HepG2 (cell line): ENCODE results near the gene ZNF578. TPM values are rescaled to one million over a fixed set of nuclear protein-coding genes. Genes with fewer than 3 reads are reported as not detected.

Source experiments
- ATAC-seq: fragments of 200-7000 bp; cut with Tn5 transposase; 3 replicates; pipeline ENCODE4 v1.9.1; 2020; ENCODE audit warnings: mild to moderate bottlenecking, moderate library complexity
- BruUV-seq: library from RNA; stranded (reverse); fragments of 400-500 nt; replicated peaks from 2 replicates; lab custom pipeline; 2021; lab: Mats Ljungman, UMichigan
- CTCF ChIA-PET: fragments of 300-600 bp; formaldehyde crosslinking; extraction: SDS; loops from one replicate; lab custom pipeline; 2021; ENCODE audit warnings: low total read pairs, inconsistent platforms, low intra/inter-chr PET ratio; lab: Yijun Ruan, JAX
- POLR2A ChIA-PET: fragments of 350-600 bp; sonication (Branson Sonifier 250); formaldehyde crosslinking; loops from one replicate; lab custom pipeline; 2020; ENCODE audit warnings: antibody characterized with exemption, inconsistent platforms; lab: Yijun Ruan, JAX
- DNase-seq: peaks from one replicate; pipeline ENCODE4 v3.0.0-alpha.2; 2015; ENCODE audit warnings: low spot score
- FAIRE-seq: peaks from 3 replicates; lab custom pipeline; 2011; peaks lifted over from hg19 to GRCh38; lab: Jason Lieb, UNC
- H2AFZ ChIP-seq: one replicate; pipeline ENCODE4 v1.6.1; 2011; ENCODE audit warnings: low read length, inconsistent platforms
- H3K27ac ChIP-seq: fragments of 300-600 bp; 3 replicates; pipeline ENCODE4 v1.8.0; 2011; ENCODE audit warnings: mixed run types, mild to moderate bottlenecking, mixed read lengths, low read length, inconsistent platforms; ENCODE audit not compliant: insufficient read depth; ENCODE audit errors: extremely low read length
- H3K27me3 ChIP-seq, 2 experiments: fragments of 200-600 bp in 1 of 2; 2 replicates in 1 of 2; 3 replicates in 1 of 2; pipeline versions ENCODE4 v1.6.0 to v1.8.0; 2011; ENCODE audit warnings: low read length in 2 of 2, mild to moderate bottlenecking in 2 of 2, moderate library complexity in 2 of 2, inconsistent platforms in 1 of 2; ENCODE audit not compliant: insufficient read depth in 2 of 2, control insufficient read depth in 1 of 2
- H3K36me3 ChIP-seq, 2 experiments: fragments of 200-600 bp in 1 of 2; replicated peaks in 1 of 2; 2 replicates in 1 of 2; 3 replicates in 1 of 2; pipeline versions ENCODE4 v1.5.1 to v1.8.0; 2011; ENCODE audit warnings: low read length in 2 of 2, inconsistent platforms in 1 of 2; ENCODE audit not compliant: insufficient read depth in 2 of 2, control insufficient read depth in 1 of 2
- H3K4me1 ChIP-seq: 2 replicates; pipeline ENCODE4 v1.5.1; 2012; ENCODE audit warnings: low read length, inconsistent platforms; ENCODE audit not compliant: insufficient read depth
- H3K4me2 ChIP-seq: 2 replicates; pipeline ENCODE4 v1.6.0; 2011; ENCODE audit warnings: low read depth, low read length, inconsistent platforms
- H3K4me3 ChIP-seq, 3 experiments: fragments of 200-600 bp in 1 of 3; sonication (generic), shearing (Covaris generic) in 1 of 3; replicated peaks in 1 of 3; 2 replicates each; pipeline ENCODE4 v1.5.1; 2011 to 2016; ENCODE audit warnings: low read length in 3 of 3, inconsistent platforms in 2 of 3, low read depth in 2 of 3, mild to moderate bottlenecking in 2 of 3, control low read depth in 1 of 3, mixed read lengths in 1 of 3; ENCODE audit not compliant: insufficient read depth in 1 of 3
- H3K79me2 ChIP-seq: one replicate; pipeline ENCODE4 v1.6.1; 2011; ENCODE audit warnings: low read length, inconsistent platforms; ENCODE audit not compliant: insufficient read depth
- H3K9ac ChIP-seq: 2 replicates; pipeline ENCODE4 v1.6.0; 2011; ENCODE audit warnings: mild to moderate bottlenecking, low read depth, low read length, inconsistent platforms; ENCODE audit not compliant: insufficient read depth
- H3K9me3 ChIP-seq: 2 replicates; pipeline ENCODE4 v1.5.1; 2012; ENCODE audit warnings: mild to moderate bottlenecking, low read length
- H4K20me1 ChIP-seq: 2 replicates; pipeline ENCODE4 v1.6.0; 2011; ENCODE audit warnings: inconsistent platforms, mild to moderate bottlenecking, low read length, moderate library complexity; ENCODE audit not compliant: insufficient read depth
- ARHGAP35 ChIP-seq: sonication (generic); formaldehyde crosslinking; IDR thresholded peaks from 2 replicates; pipeline ENCODE4 v1.9.0; 2022; ENCODE audit warnings: mild to moderate bottlenecking, inconsistent platforms, moderate library complexity, missing genetic modification reagents, borderline replicate concordance
- ATAD3A ChIP-seq: sonication (generic); formaldehyde crosslinking; IDR thresholded peaks from 2 replicates; pipeline ENCODE4 v1.4.0; 2020; ENCODE audit warnings: missing genetic modification reagents
- ATF7-NPFF ChIP-seq: sonication (generic); formaldehyde crosslinking; IDR thresholded peaks from 2 replicates; pipeline ENCODE4 v1.8.1; 2023; ENCODE audit warnings: mild to moderate bottlenecking, low read depth, missing genetic modification reagents, moderate library complexity
- FOXO1 ChIP-seq: sonication (generic); formaldehyde crosslinking; IDR thresholded peaks from 2 replicates; pipeline ENCODE4 v1.4.0; 2020; ENCODE audit warnings: missing genetic modification reagents
- GTF2F1 ChIP-seq: fragments of 150-350 bp; IDR thresholded peaks from 2 replicates; pipeline ENCODE4 v1.6.1; 2014; ENCODE audit warnings: low read length
- HNRNPK ChIP-seq: fragments of 200-400 bp; formaldehyde crosslinking; IDR thresholded peaks from 2 replicates; pipeline ENCODE4 v1.6.1; 2018; ENCODE audit warnings: low read length, low read depth, moderate library complexity, mild to moderate bottlenecking; ENCODE audit not compliant: poor library complexity, severe bottlenecking
- MAF1 ChIP-seq: sonication (generic); formaldehyde crosslinking; IDR thresholded peaks from 2 replicates; pipeline ENCODE4 v1.5.0; 2020; ENCODE audit warnings: missing genetic modification reagents, borderline replicate concordance
- NAIF1 ChIP-seq: sonication (generic); formaldehyde crosslinking; IDR thresholded peaks from 2 replicates; pipeline ENCODE4 v1.5.0; 2020; ENCODE audit warnings: mild to moderate bottlenecking, missing genetic modification reagents, borderline replicate concordance
- PAX8 ChIP-seq: sonication (generic); formaldehyde crosslinking; IDR thresholded peaks from 2 replicates; pipeline ENCODE4 v1.8.0; 2022; ENCODE audit warnings: mild to moderate bottlenecking, missing genetic modification reagents, borderline replicate concordance
- RNF2 ChIP-seq: fragments of 450-650 bp; conservative IDR thresholded peaks from 2 replicates; pipeline ENCODE4 v1.6.1; 2016; ENCODE audit warnings: low read depth
- ZKSCAN1 ChIP-seq: fragments of 150-350 bp; IDR thresholded peaks from 2 replicates; pipeline ENCODE4 v1.6.1; 2014; ENCODE audit warnings: low read length
- ZNF24 ChIP-seq: fragments of 450-650 bp; IDR thresholded peaks from 2 replicates; pipeline ENCODE4 v1.6.1; 2017; ENCODE audit warnings: antibody characterized with exemption, mild to moderate bottlenecking
- ZNF326 ChIP-seq: sonication (generic); formaldehyde crosslinking; IDR thresholded peaks from 2 replicates; pipeline ENCODE4 v1.4.0; 2020; ENCODE audit warnings: missing genetic modification reagents, borderline replicate concordance
- ZNF564 ChIP-seq: sonication (generic); formaldehyde crosslinking; IDR thresholded peaks from 2 replicates; pipeline ENCODE4 v1.8.1; 2023; ENCODE audit warnings: mild to moderate bottlenecking, missing genetic modification reagents
- ZNF598 ChIP-seq: sonication (generic); formaldehyde crosslinking; IDR thresholded peaks from 2 replicates; pipeline ENCODE4 v1.5.1; 2020; ENCODE audit warnings: mild to moderate bottlenecking, missing genetic modification reagents, borderline replicate concordance
- ZSCAN9 ChIP-seq: IDR thresholded peaks from 2 replicates; pipeline ENCODE4 v1.6.1; 2016; ENCODE audit warnings: borderline replicate concordance
- WGBS: methylation state at CpG from one replicate; pipeline ENCODE4 v1.1.6; 2017; ENCODE audit warnings: low lambda C conversion rate; 5-methylcytosine and 5-hydroxymethylcytosine counted together
- in situ Hi-C: cut with HindIII; loops from 2 replicates; pipeline ENCODE4 v1.10.0; 2017; ENCODE audit warnings: low pct_unique_long_range_greater_than_20kb; ENCODE audit not compliant: extremely low pct_ligation_motif_present
- intact Hi-C: fragments of 100-400 bp; cut with micrococcal nuclease; formaldehyde crosslinking; loops from one replicate; pipeline ENCODE4 v1.10.0; 2022; ENCODE audit not compliant: unreplicated experiment
- polyA plus RNA-seq, 8 experiments: library from polyadenylated mRNA; depleted of rRNA in 3 of 8; stranded (reverse) in 7 of 8; unstranded in 1 of 8; fragments of >200 nt; fragmentation: Illumina TruSeq in 4 of 8; extraction: Trizol in 4 of 8; gene quantifications; 2 replicates each; pipeline versions ENCODE4 v1.2.1 to v1.2.3, GENCODE V29; 2011 to 2016; ENCODE audit warnings: low read depth in 4 of 8, missing spikeins in 1 of 8, mixed read lengths in 1 of 8; ENCODE audit not compliant: insufficient read depth in 1 of 8
- total RNA-seq, 5 experiments: library from RNA; depleted of rRNA; stranded (reverse); fragments of >200 nt; fragmentation: Illumina TruSeq; extraction: Trizol; gene quantifications; 2 replicates each; pipeline ENCODE4 v1.2.3, GENCODE V29; 2016; ENCODE audit warnings: low read depth in 1 of 5
- TF ChIP-seq, protein P1 (sequence below): sonication (generic); formaldehyde crosslinking; IDR thresholded peaks from 2 replicates; pipeline ENCODE4 v1.8.1; 2023; ENCODE audit warnings: mild to moderate bottlenecking, missing genetic modification reagents, borderline replicate concordance
- TF ChIP-seq, protein P2 (sequence below): sonication (generic); formaldehyde crosslinking; IDR thresholded peaks from 2 replicates; pipeline ENCODE4 v1.5.0; 2020; ENCODE audit warnings: mild to moderate bottlenecking, missing genetic modification reagents
- TF ChIP-seq, protein P3 (sequence below): sonication (generic); formaldehyde crosslinking; IDR thresholded peaks from 2 replicates; pipeline ENCODE4 v1.5.1; 2020; ENCODE audit warnings: mild to moderate bottlenecking, missing genetic modification reagents

ZNF578 gene
- total and polyA plus RNA-seq, 2 of the 13 experiments (the other 11 are each of a cell fraction or from before 2014, with no cell fraction given) = not detected

DNA sequence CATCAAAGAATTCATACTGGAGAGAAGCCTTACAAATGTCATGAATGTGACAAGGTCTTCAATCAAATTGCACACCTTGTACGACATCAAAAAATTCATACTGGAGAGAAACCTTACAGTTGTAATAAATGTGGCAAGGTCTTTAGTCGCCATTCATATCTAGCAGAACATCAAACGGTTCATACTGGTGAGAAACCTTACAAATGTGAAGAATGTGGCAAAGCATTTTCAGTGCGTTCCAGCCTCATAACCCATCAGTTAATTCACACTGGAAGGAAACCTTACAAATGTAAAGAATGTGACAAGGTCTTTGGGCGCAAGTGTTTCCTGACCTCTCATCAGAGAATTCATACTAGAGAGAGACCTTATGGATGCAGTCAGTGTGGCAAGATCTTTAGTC, 37.6 kb upstream of the ZNF578 start:
- in situ Hi-C loops = no loop called here
- 33% methylated on average over 5 of the region's 5 CpGs for WGBS
- POLR2A ChIA-PET = no interaction called here

More for the DNA sequence above, 37.6 kb upstream of the ZNF578 start:
- intact Hi-C loops = no loop called here
- H3K36me3 ChIP-seq = no peaks in the 10 kb centered on the region; a peak in 1 of 5 replicates
- CTCF ChIA-PET = no interaction called here
- no peak overlapping the region for H3K9ac ChIP-seq
- H2AFZ ChIP-seq = no peak overlapping the region
- DNase-seq (no peak), ATAC-seq (no peak), FAIRE-seq (no peak)
- H3K27ac ChIP-seq = no peak overlapping the region
- no peak overlapping the region for H3K4me2 ChIP-seq
- peaks cover 100% of the 10 kb centered on the region for H3K9me3 ChIP-seq
- TSS peak; percentile 24 for BruUV-seq
- no peaks in the 10 kb centered on the region for H3K27me3 ChIP-seq
- H3K4me3 ChIP-seq = no peak overlapping the region
- no peaks in the 10 kb centered on the region for H3K4me1 ChIP-seq
- H3K79me2 ChIP-seq = no peaks in the 10 kb centered on the region
- TF ChIP-seq GTF2F1 (no peak), RNF2 (no peak), ATF7-NPFF (CRISPR knock-in tag) (no peak), MAF1 (CRISPR knock-in tag) (no peak), ZNF598 (no peak), ZNF564 (CRISPR knock-in tag) (no peak), ATAD3A (CRISPR knock-in tag) (no peak), HNRNPK (no peak), PAX8 (CRISPR knock-in tag) (no peak), ARHGAP35 (CRISPR knock-in tag) (no peak), NAIF1 (no peak), FOXO1 (CRISPR knock-in tag) (no peak), ZKSCAN1 (no peak), ZSCAN9 (CRISPR knock-in tag) (no peak), ZNF326 (CRISPR knock-in tag) (no peak), ZNF24 (no peak)
- TF ChIP-seq, protein P1, sequence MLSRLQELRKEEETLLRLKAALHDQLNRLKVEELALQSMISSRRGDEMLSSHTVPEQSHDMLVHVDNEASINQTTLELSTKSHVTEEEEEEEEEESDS (CRISPR knock-in tag) = no peak
- TF ChIP-seq, protein P2, sequence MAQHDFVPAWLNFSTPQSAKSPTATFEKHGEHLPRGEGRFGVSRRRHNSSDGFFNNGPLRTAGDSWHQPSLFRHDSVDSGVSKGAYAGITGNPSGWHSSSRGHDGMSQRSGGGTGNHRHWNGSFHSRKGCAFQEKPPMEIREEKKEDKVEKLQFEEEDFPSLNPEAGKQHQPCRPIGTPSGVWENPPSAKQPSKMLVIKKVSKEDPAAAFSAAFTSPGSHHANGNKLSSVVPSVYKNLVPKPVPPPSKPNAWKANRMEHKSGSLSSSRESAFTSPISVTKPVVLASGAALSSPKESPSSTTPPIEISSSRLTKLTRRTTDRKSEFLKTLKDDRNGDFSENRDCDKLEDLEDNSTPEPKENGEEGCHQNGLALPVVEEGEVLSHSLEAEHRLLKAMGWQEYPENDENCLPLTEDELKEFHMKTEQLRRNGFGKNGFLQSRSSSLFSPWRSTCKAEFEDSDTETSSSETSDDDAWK (CRISPR knock-in tag) = no peak
- TF ChIP-seq, protein P3, sequence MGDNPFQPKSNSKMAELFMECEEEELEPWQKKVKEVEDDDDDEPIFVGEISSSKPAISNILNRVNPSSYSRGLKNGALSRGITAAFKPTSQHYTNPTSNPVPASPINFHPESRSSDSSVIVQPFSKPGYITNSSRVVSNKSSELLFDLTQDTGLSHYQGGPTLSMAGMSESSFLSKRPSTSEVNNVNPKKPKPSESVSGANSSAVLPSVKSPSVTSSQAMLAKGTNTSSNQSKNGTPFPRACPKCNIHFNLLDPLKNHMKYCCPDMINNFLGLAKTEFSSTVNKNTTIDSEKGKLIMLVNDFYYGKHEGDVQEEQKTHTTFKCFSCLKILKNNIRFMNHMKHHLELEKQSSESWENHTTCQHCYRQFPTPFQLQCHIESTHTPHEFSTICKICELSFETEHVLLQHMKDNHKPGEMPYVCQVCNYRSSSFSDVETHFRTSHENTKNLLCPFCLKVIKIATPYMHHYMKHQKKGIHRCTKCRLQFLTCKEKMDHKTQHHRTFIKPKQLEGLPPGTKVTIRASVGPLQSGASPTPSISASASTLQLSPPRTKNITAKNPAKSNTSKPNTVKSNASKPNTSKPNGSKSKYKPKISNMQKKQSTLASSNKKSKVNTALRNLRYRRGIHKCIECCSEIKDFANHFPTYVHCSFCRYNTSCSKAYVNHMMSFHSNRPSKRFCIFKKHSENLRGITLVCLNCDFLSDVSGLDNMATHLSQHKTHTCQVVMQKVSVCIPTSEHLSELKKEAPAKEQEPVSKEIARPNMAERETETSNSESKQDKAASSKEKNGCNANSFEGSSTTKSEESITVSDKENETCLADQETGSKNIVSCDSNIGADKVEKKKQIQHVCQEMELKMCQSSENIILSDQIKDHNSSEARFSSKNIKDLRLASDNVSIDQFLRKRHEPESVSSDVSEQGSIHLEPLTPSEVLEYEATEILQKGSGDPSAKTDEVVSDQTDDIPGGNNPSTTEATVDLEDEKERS = no peak
- H4K20me1 ChIP-seq = no peaks in the 10 kb centered on the region
